IMR-90 (cell line): ENCODE results near the gene IRF5. TPM values are rescaled to one million over a fixed set of nuclear protein-coding genes. Genes with fewer than 3 reads are reported as not detected.

Source experiments
- ATAC-seq: fragments of 200-7000 bp; cut with Tn5 transposase; 2 replicates; pipeline ENCODE4 v1.9.1; 2020; ENCODE audit warnings: low read depth, mild to moderate bottlenecking, moderate library complexity
- BruUV-seq: library from RNA; stranded (reverse); fragments of 400-500 nt; replicated peaks from 2 replicates; lab custom pipeline; 2021; lab: Mats Ljungman, UMichigan
- CTCF ChIA-PET: fragments of 300-600 bp; formaldehyde crosslinking; extraction: SDS; loops from one replicate; lab custom pipeline; 2021; ENCODE audit warnings: antibody characterized with exemption; lab: Yijun Ruan, JAX
- POLR2A ChIA-PET: fragments of 300-600 bp; sonication (Branson Sonifier 250); formaldehyde crosslinking; loops from one replicate; lab custom pipeline; 2022; ENCODE audit warnings: antibody characterized with exemption; ENCODE audit not compliant: unreplicated experiment; lab: Charles Lee
- DNase-seq: peaks from one replicate; pipeline ENCODE4 v3.0.0; 2013
- H2AFZ ChIP-seq: replicated peaks from 2 replicates; pipeline ENCODE3; 2013; ENCODE audit warnings: low read length, mild to moderate bottlenecking; ENCODE audit not compliant: poor library complexity
- H2AK5ac ChIP-seq: 2 replicates; pipeline ENCODE4 v1.6.1; 2013; ENCODE audit warnings: low read depth, low read length, inconsistent platforms
- H2AK9ac ChIP-seq: replicated peaks from 2 replicates; pipeline ENCODE3; 2013; ENCODE audit warnings: mild to moderate bottlenecking, low read depth, low read length, moderate library complexity; ENCODE audit not compliant: poor library complexity
- H2BK120ac ChIP-seq: 2 replicates; pipeline ENCODE4 v1.6.1; 2013; ENCODE audit warnings: low read depth, low read length, inconsistent platforms
- H2BK15ac ChIP-seq: 3 replicates; pipeline ENCODE4 v1.6.1; 2013; ENCODE audit warnings: low read depth, low read length, inconsistent platforms
- H2BK20ac ChIP-seq: 2 replicates; pipeline ENCODE4 v1.6.1; 2013; ENCODE audit warnings: low read depth, mild to moderate bottlenecking, inconsistent platforms, low read length, moderate library complexity
- H2BK5ac ChIP-seq: 2 replicates; pipeline ENCODE4 v1.6.1; 2013; ENCODE audit warnings: mild to moderate bottlenecking, low read depth, low read length, inconsistent platforms; ENCODE audit not compliant: poor library complexity, severe bottlenecking
- H3K14ac ChIP-seq: replicated peaks from 2 replicates; pipeline ENCODE4 v1.6.1; 2013; ENCODE audit warnings: low read depth, low read length, inconsistent platforms
- H3K18ac ChIP-seq: 2 replicates; pipeline ENCODE4 v1.6.1; 2013; ENCODE audit warnings: low read depth, low read length, control low read depth
- H3K23ac ChIP-seq: 2 replicates; pipeline ENCODE4 v1.6.1; 2013; ENCODE audit warnings: low read depth, low read length, inconsistent platforms
- H3K27ac ChIP-seq: 2 replicates; pipeline ENCODE4 v1.5.1; 2013; ENCODE audit warnings: mild to moderate bottlenecking, control low read depth, low read length; ENCODE audit not compliant: insufficient read depth
- H3K27me3 ChIP-seq: 2 replicates; pipeline ENCODE4 v1.6.1; 2013; ENCODE audit warnings: low read length; ENCODE audit not compliant: control insufficient read depth, insufficient read depth
- H3K36me3 ChIP-seq: 2 replicates; pipeline ENCODE4 v1.6.1; 2013; ENCODE audit warnings: low read length, mixed read lengths; ENCODE audit not compliant: control insufficient read depth, insufficient read depth
- H3K4ac ChIP-seq: 2 replicates; pipeline ENCODE4 v1.6.1; 2013; ENCODE audit warnings: low read depth, low read length, inconsistent platforms
- H3K4me1 ChIP-seq: 2 replicates; pipeline ENCODE4 v1.6.1; 2013; ENCODE audit warnings: low read length, mixed read lengths; ENCODE audit not compliant: control insufficient read depth, insufficient read depth
- H3K4me2 ChIP-seq: 2 replicates; pipeline ENCODE4 v1.6.1; 2013; ENCODE audit warnings: low read depth, mild to moderate bottlenecking, control low read depth, low read length, moderate library complexity
- H3K4me3 ChIP-seq: 2 replicates; pipeline ENCODE4 v1.5.1; 2013; ENCODE audit warnings: low read depth, mild to moderate bottlenecking, control low read depth, low read length, moderate library complexity; ENCODE audit not compliant: insufficient read depth
- H3K56ac ChIP-seq: 2 replicates; pipeline ENCODE4 v1.6.1; 2013; ENCODE audit warnings: low read length, inconsistent platforms; ENCODE audit not compliant: insufficient read depth; ENCODE audit errors: extremely low read depth
- H3K79me1 ChIP-seq, 2 experiments: 2 replicates each; pipeline ENCODE4 v1.6.1; 2013; ENCODE audit warnings: low read length in 2 of 2, inconsistent platforms in 1 of 2, low read depth in 1 of 2
- H3K9ac ChIP-seq: 2 replicates; pipeline ENCODE4 v1.6.1; 2013; ENCODE audit warnings: low read depth, low read length, control low read depth
- H3K9me1 ChIP-seq: 2 replicates; pipeline ENCODE4 v1.6.1; 2013; ENCODE audit warnings: low read length, inconsistent platforms; ENCODE audit not compliant: insufficient read depth
- H3K9me3 ChIP-seq: 2 replicates; pipeline ENCODE4 v1.6.1; 2013; ENCODE audit warnings: low read length; ENCODE audit not compliant: control insufficient read depth, insufficient read depth
- H4K20me1 ChIP-seq: 2 replicates; pipeline ENCODE4 v1.6.1; 2013; ENCODE audit warnings: low read length, inconsistent platforms; ENCODE audit not compliant: insufficient read depth
- H4K5ac ChIP-seq: 2 replicates; pipeline ENCODE4 v1.6.1; 2013; ENCODE audit warnings: mild to moderate bottlenecking, low read depth, low read length, control low read depth
- H4K8ac ChIP-seq, 2 experiments: 2 replicates each; pipeline ENCODE4 v1.6.1; 2013; ENCODE audit warnings: low read depth in 2 of 2, low read length in 2 of 2, control low read depth in 1 of 2, inconsistent platforms in 1 of 2
- H4K91ac ChIP-seq: 2 replicates; pipeline ENCODE4 v1.6.1; 2013; ENCODE audit warnings: low read depth, low read length, inconsistent platforms; ENCODE audit not compliant: insufficient read depth
- BHLHE40 ChIP-seq: fragments of 150-350 bp; IDR thresholded peaks from 2 replicates; pipeline ENCODE4 v1.6.1; 2016; ENCODE audit warnings: mild to moderate bottlenecking, low read depth, low read length
- CEBPB ChIP-seq: IDR thresholded peaks from 2 replicates; pipeline ENCODE4 v1.6.1; 2012; ENCODE audit warnings: low read depth, low read length, improper control_type of control experiment
- CHD1 ChIP-seq: IDR thresholded peaks from 2 replicates; pipeline ENCODE4 v1.6.1; 2012; ENCODE audit warnings: low read depth, low read length, improper control_type of control experiment
- CTCF ChIP-seq: conservative IDR thresholded peaks from 2 replicates; pipeline ENCODE4 v1.5.1; 2012; ENCODE audit warnings: mild to moderate bottlenecking, low read depth, low read length, improper control_type of control experiment
- FOS ChIP-seq: fragments of 150-350 bp; IDR thresholded peaks from 2 replicates; pipeline ENCODE4 v1.6.1; 2016; ENCODE audit warnings: low read depth, low read length
- MAFK ChIP-seq: IDR thresholded peaks from 2 replicates; pipeline ENCODE4 v1.6.1; 2012; ENCODE audit warnings: low read depth, low read length, improper control_type of control experiment
- MAZ ChIP-seq: IDR thresholded peaks from 2 replicates; pipeline ENCODE4 v1.6.1; 2012; ENCODE audit warnings: low read depth, mild to moderate bottlenecking, low read length, improper control_type of control experiment, moderate library complexity, borderline replicate concordance
- MXI1 ChIP-seq: IDR thresholded peaks from 2 replicates; pipeline ENCODE4 v1.6.1; 2012; ENCODE audit warnings: low read depth, mild to moderate bottlenecking, low read length, moderate library complexity, borderline replicate concordance
- NFE2L2 ChIP-seq: fragments of 150-350 bp; IDR thresholded peaks from 2 replicates; pipeline ENCODE4 v1.6.1; 2016; ENCODE audit warnings: low read depth, mild to moderate bottlenecking, low read length
- POLR2A ChIP-seq: IDR thresholded peaks from 2 replicates; pipeline ENCODE4 v1.6.1; 2012; ENCODE audit warnings: mild to moderate bottlenecking, low read depth, low read length
- RAD21 ChIP-seq: IDR thresholded peaks from 2 replicates; pipeline ENCODE4 v1.6.1; 2012; ENCODE audit warnings: low read length, improper control_type of control experiment
- RCOR1 ChIP-seq: IDR thresholded peaks from 2 replicates; pipeline ENCODE4 v1.6.1; 2012; ENCODE audit warnings: mild to moderate bottlenecking, low read length, improper control_type of control experiment; ENCODE audit not compliant: insufficient replicate concordance
- RFX5 ChIP-seq: IDR thresholded peaks from 2 replicates; pipeline ENCODE4 v1.8.0; 2012; ENCODE audit warnings: low read depth, mild to moderate bottlenecking, low read length, moderate library complexity
- SMC3 ChIP-seq: fragments of 150-350 bp; IDR thresholded peaks from 2 replicates; pipeline ENCODE4 v1.6.1; 2016; ENCODE audit warnings: low read depth, mild to moderate bottlenecking, antibody characterized with exemption, low read length, moderate library complexity
- dilution Hi-C: fragments of 300-500 bp; cut with HindIII; formaldehyde crosslinking; loops from one replicate; pipeline ENCODE4 v1.14.3; 2018; ENCODE audit warnings: low sequenced_read_pairs; ENCODE audit not compliant: unreplicated experiment
- in situ Hi-C: fragments of 300-500 bp; cut with MboI; formaldehyde crosslinking; loops from 3 replicates; pipeline ENCODE4 v1.14.3; 2019; ENCODE audit warnings: low sequenced_read_pairs, inconsistent platforms, mixed read lengths
- intact Hi-C: fragments of 100-400 bp; cut with micrococcal nuclease; formaldehyde crosslinking; loops from 2 replicates; pipeline ENCODE4 v1.10.0; 2022
- polyA plus RNA-seq, 3 experiments: library from polyadenylated mRNA; depleted of rRNA; stranded (reverse); fragments of >200 nt; gene quantifications; 2 replicates each; pipeline ENCODE4 v1.2.3, GENCODE V29; 2012; ENCODE audit warnings: low replicate concordance in 1 of 3
- total RNA-seq: library from RNA; depleted of rRNA; stranded (reverse); fragments of >200 nt; gene quantifications from 2 replicates; pipeline ENCODE4 v1.2.3, GENCODE V29; 2012
- TF ChIP-seq, protein P1 (sequence below): fragments of 150-350 bp; IDR thresholded peaks from 2 replicates; pipeline ENCODE4 v1.6.1; 2017; ENCODE audit warnings: mild to moderate bottlenecking, antibody characterized with exemption, low read length, low read depth

IRF5 gene
- total and polyA plus RNA-seq, 2 of the 4 experiments (the other 2 are of a cell fraction), result 0.14 to 0.18 TPM

DNA sequence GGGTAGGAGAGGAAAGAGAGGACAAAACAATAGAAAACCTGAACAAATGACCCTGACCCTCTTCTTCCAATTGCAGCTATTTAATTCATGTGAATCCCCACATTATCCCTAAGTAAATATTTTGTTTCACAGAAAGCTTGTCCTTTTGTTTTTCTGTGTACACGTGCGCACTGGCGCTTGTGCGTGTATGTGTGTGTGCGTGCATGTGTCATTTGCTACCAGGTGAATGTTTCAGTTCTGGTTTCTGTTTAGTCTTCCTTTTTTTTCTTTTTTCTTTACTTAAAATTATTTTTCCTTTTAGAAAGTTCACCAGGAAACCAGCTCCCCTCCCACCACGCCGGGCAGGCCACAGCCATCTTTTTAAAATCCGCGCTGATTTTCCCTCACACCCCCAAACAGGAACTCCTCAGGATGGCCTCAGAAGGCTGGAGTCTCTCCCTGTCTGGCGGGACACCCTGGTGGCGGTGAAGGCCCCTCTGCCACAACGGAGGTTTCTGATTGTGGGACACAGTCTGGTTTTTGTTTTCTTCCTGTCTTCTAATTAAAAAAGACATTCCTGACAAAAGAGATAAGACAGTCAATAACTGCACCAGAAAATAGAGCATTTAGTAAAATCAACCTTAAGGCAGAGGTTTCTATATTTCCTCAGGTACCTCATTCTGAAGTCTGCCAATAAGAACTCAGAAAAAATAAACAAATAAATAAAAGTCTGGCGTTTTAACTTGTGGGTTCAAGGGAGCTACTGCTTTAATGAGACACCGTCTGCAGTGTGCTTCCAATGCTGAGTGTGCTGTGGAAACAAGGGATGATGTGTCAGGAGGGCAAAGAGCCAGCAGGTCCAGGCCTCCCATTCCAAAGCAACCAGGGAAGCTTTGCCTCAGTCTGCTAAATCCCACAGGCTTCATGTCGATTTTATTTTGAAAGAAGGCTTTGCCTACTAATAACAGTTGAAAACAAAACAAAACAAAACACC, 17.4 kb downstream of the IRF5 start (continued):
- TF ChIP-seq CHD1, result no peak

- ATAC-seq, result no peak
- in situ Hi-C loops, result no loop called here
- CTCF ChIA-PET, result no interaction called here
- no peak for TF ChIP-seq RFX5
- TF ChIP-seq RCOR1, result no peak
- TF ChIP-seq CEBPB, result no peak
- no peak for TF ChIP-seq MAFK
- no peak for TF ChIP-seq MXI1
- TF ChIP-seq RAD21, result no peak
- no peak for TF ChIP-seq CTCF
- TF ChIP-seq POLR2A, result no peak
- no peak for TF ChIP-seq CHD1
- TF ChIP-seq, protein P1, sequence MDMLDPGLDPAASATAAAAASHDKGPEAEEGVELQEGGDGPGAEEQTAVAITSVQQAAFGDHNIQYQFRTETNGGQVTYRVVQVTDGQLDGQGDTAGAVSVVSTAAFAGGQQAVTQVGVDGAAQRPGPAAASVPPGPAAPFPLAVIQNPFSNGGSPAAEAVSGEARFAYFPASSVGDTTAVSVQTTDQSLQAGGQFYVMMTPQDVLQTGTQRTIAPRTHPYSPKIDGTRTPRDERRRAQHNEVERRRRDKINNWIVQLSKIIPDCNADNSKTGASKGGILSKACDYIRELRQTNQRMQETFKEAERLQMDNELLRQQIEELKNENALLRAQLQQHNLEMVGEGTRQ, result no peak
- no peak for TF ChIP-seq SMC3
- TF ChIP-seq FOS, result no peak
- TF ChIP-seq BHLHE40, result no peak
- no peak for TF ChIP-seq MAZ
- no peak for TF ChIP-seq NFE2L2
Measured at GRCh38 chr7:128955981-128956380, 18.3 kb downstream of the IRF5 start.

More at GRCh38 chr7:128955981-128956380, 18.3 kb downstream of the IRF5 start:
- POLR2A ChIA-PET, result interaction anchor here (0.7 kb wide), 1 partner anchor 98 kb away, joined by 3 read pairs; no protein-coding TSS in a partner anchor
- no TSS peak for BruUV-seq
- Histone ChIP-seq H3K56ac (no peak overlapping the region), H3K14ac (no peak overlapping the region), H2BK20ac (no peak overlapping the region), H3K27ac (no peak overlapping the region), H3K4me1 (no peaks in the 10 kb centered on the region), H2AFZ (no peak overlapping the region), H3K18ac (no peak overlapping the region), H2BK15ac (no peak overlapping the region), H3K79me1 (no peaks in the 10 kb centered on the region), H2AK9ac (no peak overlapping the region), H3K36me3 (peaks cover 29% of the 10 kb centered on the region), H4K8ac (no peak overlapping the region), H3K9me1 (peaks cover 3% of the 10 kb centered on the region), H4K20me1 (no peaks in the 10 kb centered on the region), H3K9ac (no peak overlapping the region), H3K9me3 (no peaks in the 10 kb centered on the region), H3K27me3 (no peaks in the 10 kb centered on the region), H2BK5ac (no peak overlapping the region), H3K23ac (no peak overlapping the region), H4K91ac (no peak overlapping the region), H3K4me3 (no peak overlapping the region), H4K5ac (no peak overlapping the region), H3K4me2 (no peak overlapping the region), H3K4ac (no peak overlapping the region), H2BK120ac (no peak overlapping the region), H2AK5ac (no peak overlapping the region)
- dilution Hi-C loops (no loop called here), intact Hi-C loops (no loop called here)
- DNase-seq, result no peak
